HG02763 (cell line): ENCODE data around the gene RAG2.

Experiments used
- ATAC-seq: cut with Tn5 transposase; IDR thresholded peaks from one replicate; pipeline ENCODE4 v1.9.1; 2021; ENCODE audit warnings: mild to moderate bottlenecking, moderate library complexity; ENCODE audit not compliant: unreplicated experiment

RAG2 gene

GRCh38 chr11:36598051-36598450, at the start of gene RAG2:
Gene RAG2 (minus strand): TSS chr11:36598236. CDS start chr11:36594168, 4,068 bp downstream.
- ATAC-seq: no peak

GRCh38 chr11:36638556-36638955, 40.5 kb upstream of the RAG2 start:
- no peak for ATAC-seq

GRCh38 chr11:36635066-36635862, 37.2 kb upstream of the RAG2 start:
- no peak for ATAC-seq

- ATAC-seq: peak; percentile 84
Measured at GRCh38 chr11:36631774-36632173, 33.7 kb upstream of the RAG2 start.

GRCh38 chr11:36628765-36629244, 30.8 kb upstream of the RAG2 start:
- ATAC-seq: no peak

- ATAC-seq: no peak
Measured at GRCh38 chr11:36628141-36628540, 30.1 kb upstream of the RAG2 start.

GRCh38 chr11:36627471-36627870, 29.4 kb upstream of the RAG2 start:
- no peak for ATAC-seq

GRCh38 chr11:36627006-36627405, 29.0 kb upstream of the RAG2 start:
- ATAC-seq: no peak

- no peak for ATAC-seq
Measured at GRCh38 chr11:36623494-36623893, 25.5 kb upstream of the RAG2 start.

- ATAC-seq: peak; percentile 65
Measured at GRCh38 chr11:36622431-36623136, 24.5 kb upstream of the RAG2 start.

- ATAC-seq: no peak
Measured at GRCh38 chr11:36620246-36620645, 22.2 kb upstream of the RAG2 start.

- no peak for ATAC-seq
Measured at GRCh38 chr11:36619502-36619901, 21.5 kb upstream of the RAG2 start.

GRCh38 chr11:36618363-36619047, 20.5 kb upstream of the RAG2 start:
- ATAC-seq: no peak

GRCh38 chr11:36617543-36618362, 19.7 kb upstream of the RAG2 start:
- no peak for ATAC-seq

GRCh38 chr11:36615826-36616225, 17.8 kb upstream of the RAG2 start:
- no peak for ATAC-seq

- ATAC-seq: no peak
Measured at GRCh38 chr11:36609383-36609782, 11.3 kb upstream of the RAG2 start.

GRCh38 chr11:36608491-36609199, 10.6 kb upstream of the RAG2 start:
- no peak for ATAC-seq

GRCh38 chr11:36605221-36606216, 7.5 kb upstream of the RAG2 start:
- ATAC-seq: peak; percentile 74

GRCh38 chr11:36602135-36602534, 4.1 kb upstream of the RAG2 start:
- ATAC-seq: no peak
